SU-DHL-6 (cell line): ENCODE data around the gene CYP4A22.

Experiments
- CTCF ChIP-seq: fragments of 200-600 bp; sonication (generic); IDR thresholded peaks from one replicate; pipeline ENCODE4 v1.5.1; 2017; ENCODE audit warnings: antibody characterized with exemption, mild to moderate bottlenecking, low read length, moderate library complexity; ENCODE audit not compliant: insufficient read depth, poor library complexity, severe bottlenecking
- EZH2phosphoT487 ChIP-seq: fragments of 200-600 bp; sonication (generic), shearing (Covaris generic); conservative IDR thresholded peaks from 2 replicates; pipeline ENCODE4 v1.6.1; 2018; ENCODE audit warnings: mild to moderate bottlenecking, antibody characterized with exemption, low read length, moderate library complexity, mixed read lengths

DNA sequence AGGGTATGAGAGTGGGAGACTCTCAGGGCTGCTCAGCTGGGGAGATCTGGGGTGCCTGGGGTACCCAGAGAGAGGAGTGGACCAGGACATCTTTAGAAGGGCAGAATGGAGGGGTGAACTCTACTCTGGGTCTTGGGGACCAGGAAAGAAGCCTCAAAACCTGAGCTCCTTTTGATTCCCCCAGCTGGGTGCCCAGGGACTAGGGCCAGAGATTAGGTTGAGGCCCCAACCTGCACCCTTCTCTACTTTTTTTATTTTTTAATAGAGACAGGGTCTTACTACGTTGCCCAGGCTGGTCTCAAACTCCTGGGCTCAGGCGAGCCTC is 50.6 kb downstream of the CYP4A22 start:
- no peak for TF ChIP-seq CTCF
- no peak for TF ChIP-seq EZH2phosphoT487
